Fibroblast of lung (primary cell): Measurements from ENCODE around the gene FUT1. TPM values are rescaled to one million over a fixed set of nuclear protein-coding genes. Genes with fewer than 3 reads are reported as not detected.

Experiments
- DNase-seq, 2 donors: peaks; one replicate each; pipeline versions ENCODE4 v3.0.0 to v3.0.0-alpha.2; 2010; ENCODE audit warnings: low read depth in 2 of 2
- H2AFZ ChIP-seq: 2 replicates; pipeline ENCODE4 v1.5.1; 2012; ENCODE audit warnings: low read length, control low read depth, inconsistent platforms
- H3K27ac ChIP-seq: 2 replicates; pipeline ENCODE4 v1.5.1; 2011; ENCODE audit warnings: low read length, control low read depth; ENCODE audit not compliant: insufficient read depth
- H3K27me3 ChIP-seq: 2 replicates; pipeline ENCODE4 v1.5.1; 2011; ENCODE audit warnings: mild to moderate bottlenecking, low read length; ENCODE audit not compliant: control insufficient read depth, insufficient read depth
- H3K36me3 ChIP-seq: 2 replicates; pipeline ENCODE4 v1.5.1; 2011; ENCODE audit warnings: low read length; ENCODE audit not compliant: control insufficient read depth, insufficient read depth
- H3K4me1 ChIP-seq: 2 replicates; pipeline ENCODE4 v1.5.1; 2011; ENCODE audit warnings: low read length; ENCODE audit not compliant: control insufficient read depth, insufficient read depth; ENCODE audit errors: extremely low read depth
- H3K4me2 ChIP-seq: 2 replicates; pipeline ENCODE4 v1.5.1; 2011; ENCODE audit warnings: low read length, control low read depth; ENCODE audit not compliant: insufficient read depth; ENCODE audit errors: extremely low read depth
- H3K4me3 ChIP-seq, 4 experiments: fragments of 200-600 bp in 1 of 4; sonication (generic) in 1 of 4; replicated peaks in 1 of 4; 2 replicates each; pipeline ENCODE4 v1.5.1; 2011 to 2016; ENCODE audit warnings: low read length in 4 of 4, low read depth in 3 of 4, mild to moderate bottlenecking in 3 of 4, control low read depth in 2 of 4, inconsistent platforms in 1 of 4, mixed read lengths in 1 of 4; ENCODE audit not compliant: insufficient read depth in 1 of 4; ENCODE audit errors: control extremely low read depth in 1 of 4
- H3K79me2 ChIP-seq: 2 replicates; pipeline ENCODE4 v1.5.1; 2012; ENCODE audit warnings: mild to moderate bottlenecking, low read length, inconsistent platforms; ENCODE audit not compliant: control insufficient read depth, insufficient read depth
- H3K9ac ChIP-seq: 2 replicates; pipeline ENCODE4 v1.5.1; 2011; ENCODE audit warnings: mild to moderate bottlenecking, low read length, control low read depth; ENCODE audit not compliant: insufficient read depth
- H3K9me3 ChIP-seq: 2 replicates; pipeline ENCODE4 v1.5.1; 2012; ENCODE audit warnings: low read depth, low read length; ENCODE audit not compliant: control insufficient read depth, insufficient read depth
- H4K20me1 ChIP-seq: 2 replicates; pipeline ENCODE4 v1.5.1; 2011; ENCODE audit warnings: low read length; ENCODE audit not compliant: control insufficient read depth, insufficient read depth; ENCODE audit errors: extremely low read depth
- EZH2 ChIP-seq: IDR thresholded peaks from 2 replicates; pipeline ENCODE4 v1.5.1; 2012; ENCODE audit warnings: low read length, control low read depth, mild to moderate bottlenecking; ENCODE audit errors: missing control alignments
- polyA plus RNA-seq, 2 donors: library from polyadenylated mRNA; depleted of rRNA in 1 of 2; stranded (reverse) in 1 of 2; unstranded in 1 of 2; fragments of >200 nt; gene quantifications; 2 replicates each; pipeline ENCODE4 v1.2.1, GENCODE V29; 2011 to 2012; ENCODE audit warnings: missing spikeins in 1 of 2
- total RNA-seq: library from RNA; depleted of rRNA; stranded (reverse); fragments of >200 nt; gene quantifications from 2 replicates; pipeline ENCODE4 v1.2.1, GENCODE V29; 2014
- TF ChIP-seq, protein P1 (sequence below), 2 donors: IDR thresholded peaks in 1 of 2; conservative IDR thresholded peaks in 1 of 2; 1 replicate in 1 of 2; 2 replicates in 1 of 2; pipeline ENCODE4 v1.5.1; 2011 to 2012; ENCODE audit warnings: low read length in 2 of 2, control low read depth in 1 of 2, inconsistent platforms in 1 of 2, low read depth in 1 of 2, mild to moderate bottlenecking in 1 of 2

Gene FUT1
- total and polyA plus RNA-seq, 2 donors (not counting 1 experiment from before 2014, with no cell fraction given): 0.02 to 0.17 TPM

DNA sequence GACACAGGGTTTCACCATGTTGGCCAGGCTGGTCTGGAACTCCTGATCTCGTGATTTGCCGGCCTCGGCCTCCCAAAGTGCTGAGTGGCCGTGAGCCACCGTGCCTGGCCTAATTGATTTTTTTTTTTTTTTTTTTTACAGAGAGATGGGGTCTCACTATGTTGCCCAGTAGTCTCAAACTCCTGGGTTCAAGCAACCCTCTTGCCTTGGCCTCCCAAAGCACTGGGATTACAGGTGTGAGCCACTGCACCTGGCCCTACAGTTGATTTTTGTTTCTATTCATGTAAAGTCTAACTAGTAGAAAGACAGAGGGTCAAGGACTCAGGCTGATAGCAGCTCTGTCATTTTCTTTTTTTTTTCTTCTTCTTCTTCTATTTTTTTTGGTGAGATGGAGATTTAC lies 24.7 kb upstream of the FUT1 start:
- no peak overlapping the region for H2AFZ ChIP-seq
- no peaks in the 10 kb centered on the region for H3K27me3 ChIP-seq
- H3K27ac ChIP-seq: no peak overlapping the region
- H3K4me1 ChIP-seq: peaks cover 7% of the 10 kb centered on the region
- no peaks in the 10 kb centered on the region for H4K20me1 ChIP-seq
- H3K4me3 ChIP-seq: no peak overlapping the region
- TF ChIP-seq EZH2: no peak
- TF ChIP-seq, protein P1, sequence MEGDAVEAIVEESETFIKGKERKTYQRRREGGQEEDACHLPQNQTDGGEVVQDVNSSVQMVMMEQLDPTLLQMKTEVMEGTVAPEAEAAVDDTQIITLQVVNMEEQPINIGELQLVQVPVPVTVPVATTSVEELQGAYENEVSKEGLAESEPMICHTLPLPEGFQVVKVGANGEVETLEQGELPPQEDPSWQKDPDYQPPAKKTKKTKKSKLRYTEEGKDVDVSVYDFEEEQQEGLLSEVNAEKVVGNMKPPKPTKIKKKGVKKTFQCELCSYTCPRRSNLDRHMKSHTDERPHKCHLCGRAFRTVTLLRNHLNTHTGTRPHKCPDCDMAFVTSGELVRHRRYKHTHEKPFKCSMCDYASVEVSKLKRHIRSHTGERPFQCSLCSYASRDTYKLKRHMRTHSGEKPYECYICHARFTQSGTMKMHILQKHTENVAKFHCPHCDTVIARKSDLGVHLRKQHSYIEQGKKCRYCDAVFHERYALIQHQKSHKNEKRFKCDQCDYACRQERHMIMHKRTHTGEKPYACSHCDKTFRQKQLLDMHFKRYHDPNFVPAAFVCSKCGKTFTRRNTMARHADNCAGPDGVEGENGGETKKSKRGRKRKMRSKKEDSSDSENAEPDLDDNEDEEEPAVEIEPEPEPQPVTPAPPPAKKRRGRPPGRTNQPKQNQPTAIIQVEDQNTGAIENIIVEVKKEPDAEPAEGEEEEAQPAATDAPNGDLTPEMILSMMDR (conservative IDR thresholded peaks at IDR 0.05 in 1 of 2, IDR thresholded peaks at IDR 0.05 in 1 of 2; ENCODE audit: low read depth in 1 of 2, low read length in 2 of 2): no peak
- H3K9me3 ChIP-seq: no peaks in the 10 kb centered on the region
- DNase-seq: no peak
- H3K36me3 ChIP-seq: no peaks in the 10 kb centered on the region
- no peak overlapping the region for H3K4me2 ChIP-seq
- H3K79me2 ChIP-seq: no peaks in the 10 kb centered on the region
- H3K9ac ChIP-seq: no peak overlapping the region

DNA sequence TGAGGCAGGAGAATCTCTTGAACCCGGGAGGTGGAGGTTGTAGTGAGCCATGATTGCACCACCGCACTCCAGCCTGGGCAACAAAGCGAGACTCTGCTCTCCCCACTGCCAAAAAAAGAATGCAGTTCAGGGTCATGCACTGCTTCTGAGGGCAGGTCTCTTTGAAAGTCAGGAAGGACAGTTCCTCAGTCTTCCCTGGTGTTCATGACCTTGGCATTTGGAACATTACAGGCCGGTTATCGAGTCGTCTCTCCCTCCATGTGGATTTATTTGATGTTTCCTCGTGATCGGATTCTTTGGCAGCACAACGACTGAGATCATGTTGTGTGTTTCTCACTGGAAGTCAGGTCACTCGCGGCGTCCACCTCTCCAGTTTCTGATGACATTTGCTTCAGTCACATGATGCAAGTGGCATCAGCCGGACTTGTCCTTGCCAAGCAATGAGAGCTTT lies 20.1 kb upstream of the FUT1 start:
- H3K36me3 ChIP-seq: no peaks in the 10 kb centered on the region
- no peaks in the 10 kb centered on the region for H4K20me1 ChIP-seq
- H3K9me3 ChIP-seq: no peaks in the 10 kb centered on the region
- no peak overlapping the region for H2AFZ ChIP-seq
- H3K79me2 ChIP-seq: no peaks in the 10 kb centered on the region
- H3K27ac ChIP-seq: no peak overlapping the region
- H3K4me3 ChIP-seq: no peak overlapping the region
- no peak overlapping the region for H3K4me2 ChIP-seq
- no peaks in the 10 kb centered on the region for H3K4me1 ChIP-seq
- DNase-seq: no peak
- no peak for TF ChIP-seq EZH2
- TF ChIP-seq, protein P1 (conservative IDR thresholded peaks at IDR 0.05 in 1 of 2, IDR thresholded peaks at IDR 0.05 in 1 of 2; ENCODE audit: low read depth in 1 of 2, low read length in 2 of 2): no peak
- no peak overlapping the region for H3K9ac ChIP-seq
- H3K27me3 ChIP-seq: peaks cover 2% of the 10 kb centered on the region

DNA sequence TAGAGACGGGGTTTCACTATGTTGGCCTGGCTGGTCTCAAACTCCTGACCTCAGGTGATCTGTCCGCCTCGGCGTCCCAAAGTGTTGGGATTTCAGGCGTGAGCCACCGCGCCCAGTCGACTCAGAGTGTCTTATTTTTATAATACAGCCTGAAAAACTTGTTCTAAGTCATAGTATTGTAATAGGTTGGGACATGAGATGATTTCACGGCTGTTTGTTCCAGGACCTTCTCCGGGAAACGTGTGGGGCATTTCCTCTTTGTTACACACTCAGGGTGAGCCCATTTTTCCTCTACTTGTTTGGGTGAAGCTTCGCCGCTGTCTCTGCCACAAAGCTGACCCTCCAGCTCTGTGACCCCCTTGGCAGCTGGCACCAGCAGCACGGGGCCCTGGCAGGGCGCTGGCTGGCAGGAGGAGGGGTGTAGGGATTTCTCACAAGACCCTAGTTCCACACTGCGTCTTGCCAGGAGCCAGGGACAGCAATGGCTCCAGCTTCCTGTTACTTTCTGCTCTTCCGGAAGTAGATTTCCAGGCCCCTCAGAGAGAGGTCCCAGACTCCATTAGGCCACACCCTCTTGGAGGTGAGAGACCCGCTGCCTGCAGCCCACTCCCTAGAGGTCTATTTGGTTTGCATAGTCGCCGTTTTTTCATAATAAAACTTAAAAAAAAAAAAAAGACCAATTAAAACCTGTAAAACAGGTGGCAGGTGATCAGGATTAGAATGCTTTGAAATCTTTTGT lies 18.5 kb upstream of the FUT1 start:
- Histone ChIP-seq H3K4me2 (no peak overlapping the region), H2AFZ (no peak overlapping the region), H4K20me1 (no peaks in the 10 kb centered on the region), H3K9me3 (no peaks in the 10 kb centered on the region), H3K9ac (no peak overlapping the region), H3K27ac (no peak overlapping the region), H3K27me3 (peaks cover 2% of the 10 kb centered on the region), H3K79me2 (no peaks in the 10 kb centered on the region), H3K4me3 (no peak overlapping the region), H3K4me1 (no peaks in the 10 kb centered on the region), H3K36me3 (no peaks in the 10 kb centered on the region)
- no peak for TF ChIP-seq EZH2
- TF ChIP-seq, protein P1 (conservative IDR thresholded peaks at IDR 0.05 in 1 of 2, IDR thresholded peaks at IDR 0.05 in 1 of 2; ENCODE audit: low read depth in 1 of 2, low read length in 2 of 2): no peak
- DNase-seq: no peak
